Measurements from ENCODE around the gene RPL36. TPM values are rescaled to one million over a fixed set of nuclear protein-coding genes. Genes with fewer than 3 reads are reported as not detected.

The RPL36 gene
- total RNA-seq, 1 donor from 2014 or later, result 1,170 TPM

GRCh38 chr19:5676772-5677105 lies 13.4 kb upstream of the RPL36 start:
- Mint-ChIP-seq H3K27me3 (peaks cover 2% of the 10 kb centered on the region), H3K4me1 (peaks cover 23% of the 10 kb centered on the region), H3K4me3 (no peak overlapping the region), H3K36me3 (ENCODE audit: low read depth) (peaks cover 23% of the 10 kb centered on the region), H3K27ac (no peak overlapping the region), H3K9me3 (no peaks in the 10 kb centered on the region)
- DNase-seq (no peak), ATAC-seq (ENCODE audit: low read depth) (no peak)
- no peak for TF ChIP-seq CTCF (IDR thresholded peaks at IDR 0.05)
- ChIA-PET CTCF (interaction anchor here (1.0 kb wide), 1 partner anchor 10 kb away, joined by 3 read pairs; no protein-coding TSS in a partner anchor), POLR2A (interaction anchor here (1.0 to 1.2 kb wide), 2 partner anchors 10 to 13 kb away, joined by 3 to 5 read pairs; no protein-coding TSS in a partner anchor)
- intact Hi-C loops (cut with micrococcal nuclease), result no loop called here

DNA sequence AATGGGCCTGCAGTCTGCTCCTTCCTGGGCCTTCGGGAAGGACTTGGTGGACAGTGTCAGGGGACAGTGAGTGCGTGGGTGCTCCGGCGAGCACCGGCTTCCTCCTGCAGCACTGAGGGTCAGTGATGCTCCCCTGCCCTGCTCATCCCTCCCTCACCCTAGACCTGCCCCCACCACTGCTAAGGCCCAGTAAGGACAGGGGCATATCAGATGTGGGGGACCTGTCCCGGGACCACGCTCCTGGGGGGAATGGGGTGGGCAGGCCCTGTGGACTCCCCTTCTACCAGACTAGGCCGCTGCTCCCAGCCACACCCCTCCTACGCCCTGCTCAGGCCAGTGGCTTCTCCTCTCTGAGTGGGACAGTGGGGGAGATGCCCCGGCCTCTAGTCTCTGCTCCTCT lies 13.0 kb upstream of the RPL36 start:
- no peak for DNase-seq
- TF ChIP-seq CTCF (IDR thresholded peaks at IDR 0.05), result no peak
- no peak overlapping the region for H3K4me3 Mint-ChIP-seq
- ChIA-PET POLR2A (interaction anchor here (1.0 kb wide), 1 partner anchor 13 kb away, joined by 3 read pairs; no protein-coding TSS in a partner anchor), CTCF (interaction anchor here (1.0 kb wide), 1 partner anchor 10 kb away, joined by 3 read pairs; no protein-coding TSS in a partner anchor)
- H3K27me3 Mint-ChIP-seq, result peaks cover 2% of the 10 kb centered on the region
- intact Hi-C loops (cut with micrococcal nuclease), result no loop called here
- peaks cover 26% of the 10 kb centered on the region for H3K4me1 Mint-ChIP-seq
- H3K27ac Mint-ChIP-seq, result no peak overlapping the region
- no peaks in the 10 kb centered on the region for H3K9me3 Mint-ChIP-seq
- H3K36me3 Mint-ChIP-seq (ENCODE audit: low read depth), result peaks cover 19% of the 10 kb centered on the region
- ATAC-seq (ENCODE audit: low read depth), result no peak

DNA sequence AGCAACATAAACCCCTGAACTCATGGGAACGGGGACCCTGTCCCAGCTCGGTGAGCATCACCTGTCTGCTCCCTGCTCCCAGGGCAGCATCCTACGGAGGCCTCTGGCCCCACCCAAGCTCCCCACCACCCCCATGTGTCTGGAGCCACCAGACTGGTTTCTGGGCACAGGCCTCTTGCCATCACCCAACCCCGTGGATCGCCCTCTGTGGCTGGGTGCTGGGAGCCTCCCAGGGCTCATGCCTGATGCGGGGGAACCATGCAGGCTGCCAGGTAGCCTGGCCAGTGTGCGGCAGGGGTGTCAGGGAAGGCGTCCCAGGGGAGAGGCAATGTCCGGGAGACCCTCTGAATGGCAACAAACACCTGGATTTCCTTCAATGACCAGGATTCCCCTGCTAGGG lies 12.5 kb upstream of the RPL36 start:
- H3K9me3 Mint-ChIP-seq, result no peaks in the 10 kb centered on the region
- no peak for DNase-seq
- no peak for ATAC-seq (ENCODE audit: low read depth)
- H3K27me3 Mint-ChIP-seq, result peaks cover 2% of the 10 kb centered on the region
- intact Hi-C loops (cut with micrococcal nuclease), result no loop called here
- CTCF ChIA-PET, result no interaction called here
- no peak overlapping the region for H3K27ac Mint-ChIP-seq
- H3K4me3 Mint-ChIP-seq, result no peak overlapping the region
- POLR2A ChIA-PET, result interaction anchor here (1.0 kb wide), 1 partner anchor 12 kb away, joined by 3 read pairs; no protein-coding TSS in a partner anchor
- peaks cover 19% of the 10 kb centered on the region for H3K36me3 Mint-ChIP-seq (ENCODE audit: low read depth)
- TF ChIP-seq CTCF (IDR thresholded peaks at IDR 0.05), result no peak
- peaks cover 28% of the 10 kb centered on the region for H3K4me1 Mint-ChIP-seq

GRCh38 chr19:5678071-5678718 lies 11.9 kb upstream of the RPL36 start:
- Mint-ChIP-seq H3K27me3 (peaks cover 2% of the 10 kb centered on the region), H3K36me3 (ENCODE audit: low read depth) (peaks cover 14% of the 10 kb centered on the region), H3K9me3 (no peaks in the 10 kb centered on the region), H3K27ac (no peak overlapping the region), H3K4me3 (no peak overlapping the region), H3K4me1 (peaks cover 28% of the 10 kb centered on the region)
- ATAC-seq (ENCODE audit: low read depth) (no peak), DNase-seq (no peak)
- no peak for TF ChIP-seq CTCF (IDR thresholded peaks at IDR 0.05)
- ChIA-PET POLR2A (interaction anchor here (0.7 to 2.3 kb wide), 2 partner anchors 44 to 56 kb away, joined by 4 to 13 read pairs; partner anchors contain the start of genes SAFB and SAFB2), CTCF (no interaction called here)
- intact Hi-C loops (cut with micrococcal nuclease), result no loop called here

GRCh38 chr19:5679289-5680083 lies 10.6 kb upstream of the RPL36 start:
- ATAC-seq (ENCODE audit: low read depth), result no peak
- POLR2A ChIA-PET, result interaction anchor here (0.6 to 2.3 kb wide), 4 partner anchors 10 to 57 kb away, joined by 4 to 13 read pairs (median 8); partner anchors contain the start of genes RPL36, SAFB and SAFB2
- Mint-ChIP-seq H3K4me1 (peaks cover 28% of the 10 kb centered on the region), H3K27me3 (peaks cover 2% of the 10 kb centered on the region), H3K36me3 (ENCODE audit: low read depth) (peaks cover 12% of the 10 kb centered on the region), H3K9me3 (no peaks in the 10 kb centered on the region), H3K27ac (peak overlapping the region; percentile 100), H3K4me3 (peak overlapping the region; percentile 96)
- no peak for TF ChIP-seq CTCF (IDR thresholded peaks at IDR 0.05)
- intact Hi-C loops (cut with micrococcal nuclease), result loop anchor here (1.0 to 5.0 kb wide), 5 partner anchors 11 to 1917 kb away; partner anchors contain the start of genes APBA3, CATSPERD, LONP1 and MRPL54
- DNase-seq, result no peak
- CTCF ChIA-PET, result no interaction called here

Measured in activated B cell treated with CpG ODN at 0.5 μM for 24 hours (primary cell).